ENCODE measurements around the gene SCN10A. TPM values are rescaled to one million over a fixed set of nuclear protein-coding genes. Genes with fewer than 3 reads are reported as not detected.
A peak's percentile ranks its signal among the peaks of the same experiment; 100 is the strongest.

SCN10A gene
- total RNA-seq (2014; rRNA removed; shearing (Covaris generic)) (not detected in 2 replicates), polyA plus RNA-seq (2016; fragmentation: Nextera tagmentation; extraction: Ambion mirVana) (not detected in 2 replicates)

DNA sequence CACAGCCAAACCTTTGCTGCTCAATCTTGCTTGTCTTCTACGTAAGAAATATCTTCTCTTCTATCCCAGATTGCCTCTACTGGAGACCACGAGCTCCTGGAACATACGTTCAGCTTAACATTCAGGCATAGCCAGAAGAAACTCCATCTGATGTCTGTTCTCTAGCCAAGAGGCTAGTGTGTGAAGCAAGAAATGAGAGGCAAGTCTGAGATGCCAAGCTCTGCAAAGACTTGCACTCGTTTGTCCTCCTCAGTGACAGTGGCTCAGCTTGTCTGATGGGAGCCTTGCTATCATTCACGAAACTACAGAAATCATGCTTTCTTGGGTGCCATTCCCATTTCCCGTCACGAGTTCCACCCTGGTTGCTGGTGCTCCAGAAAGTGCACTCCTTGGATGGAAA lies at the start of gene SCN10A:
TSS of gene SCN10A (minus strand) at position 192 of the 400 bp plus-strand sequence. CDS start 22,207 bp downstream, outside the sequence.
- Histone ChIP-seq H3K79me2 (ENCODE audit: insufficient read depth) (no peaks in the 10 kb centered on the region), H3K36me3 (ENCODE audit: low read depth) (no peaks in the 10 kb centered on the region), H3K27ac (no peak within 1 kb of the TSS), H3K9me3 (ENCODE audit: low read depth) (no peaks in the 10 kb centered on the region), H3K4me3 (no peak within 1 kb of the TSS), H4K20me1 (ENCODE audit: insufficient read depth) (no peaks in the 10 kb centered on the region), H3K4me1 (ENCODE audit: insufficient read depth) (no peaks in the 10 kb centered on the region), H3K27me3 (replicated peaks; ENCODE audit: insufficient read depth) (no peaks in the 10 kb centered on the region; the same call in 1 of the 2 replicates), H3K4me2 (ENCODE audit: unreplicated experiment) (no peak within 1 kb of the TSS), H3K9me2 (ENCODE audit: insufficient read depth) (no peaks in the 10 kb centered on the region), H2AFZ (no peak within 1 kb of the TSS), H3K9ac (no peak within 1 kb of the TSS), H3F3A (ENCODE audit: insufficient read depth) (no peaks in the 10 kb centered on the region)
- WGBS, 2 experiments (ENCODE audit: low coverage in 1 of 2, low lambda C conversion rate in 2 of 2, missing lambda C conversion rate in 2 of 2), result 33 to 35% methylated on average over 7 of the region's 7 CpGs
- no peak for TF ChIP-seq EZH2phosphoT487 (IDR thresholded peaks at IDR 0.05; ENCODE audit: insufficient read depth, low read depth)
- TF ChIP-seq EZH2 (IDR thresholded peaks at IDR 0.05; ENCODE audit: insufficient read depth, poor library complexity, severe bottlenecking), result no peak
- in situ Hi-C loops (cut with MboI), result no loop called here
- DNase-seq, result no peak

DNA sequence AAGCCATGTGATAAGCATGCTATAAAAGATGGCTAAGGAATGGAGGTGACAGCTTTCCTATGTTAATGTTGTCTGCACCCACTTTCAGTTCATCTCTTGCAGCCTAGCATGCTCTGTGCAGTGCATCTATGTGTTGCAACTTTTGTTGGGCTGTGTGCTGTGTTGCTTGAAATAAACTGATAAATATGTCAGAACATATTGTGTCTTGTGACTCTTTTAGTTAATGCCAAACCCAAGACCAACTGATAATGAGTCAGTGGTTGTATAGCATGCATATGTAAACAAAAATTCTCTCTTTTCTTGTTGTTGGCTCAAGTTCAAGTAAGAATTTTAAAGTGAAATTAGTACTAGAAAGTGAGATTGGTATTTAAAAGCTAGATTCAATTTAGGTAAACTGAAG lies 37.0 kb upstream of the SCN10A start:
- no peaks in the 10 kb centered on the region for H3K4me1 ChIP-seq (ENCODE audit: insufficient read depth)
- in situ Hi-C loops (cut with MboI), result no loop called here

DNA sequence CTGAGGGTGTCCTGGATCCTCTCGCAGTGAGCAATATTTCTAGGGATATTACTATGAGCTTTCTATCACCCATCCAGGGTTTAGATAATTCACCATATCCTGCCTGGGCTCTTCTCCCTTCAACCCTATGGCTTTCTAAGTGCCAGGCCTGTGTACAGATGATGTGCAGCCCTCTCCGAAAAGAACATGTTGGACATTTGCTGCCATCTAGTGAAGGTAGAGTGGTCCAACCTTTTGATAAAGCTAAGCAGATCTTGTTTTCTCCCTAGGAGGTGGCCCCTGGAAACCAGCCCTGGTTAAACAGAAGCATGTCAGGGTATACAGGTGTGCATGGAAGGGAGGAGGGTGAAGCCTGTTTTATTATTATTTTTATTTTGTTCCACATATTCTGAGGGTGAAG lies 27.9 kb upstream of the SCN10A start:
- Histone ChIP-seq H3K9me3 (ENCODE audit: low read depth) (no peaks in the 10 kb centered on the region), H3K9ac (no peak overlapping the region), H3K27ac (no peak overlapping the region), H3F3A (ENCODE audit: insufficient read depth) (no peaks in the 10 kb centered on the region), H3K4me2 (ENCODE audit: unreplicated experiment) (no peak overlapping the region), H3K4me1 (ENCODE audit: insufficient read depth) (no peaks in the 10 kb centered on the region), H3K9me2 (ENCODE audit: insufficient read depth) (no peaks in the 10 kb centered on the region), H3K79me2 (ENCODE audit: insufficient read depth) (no peaks in the 10 kb centered on the region), H3K27me3 (replicated peaks; ENCODE audit: insufficient read depth) (peaks cover 16% of the 10 kb centered on the region), H2AFZ (no peak overlapping the region), H4K20me1 (ENCODE audit: insufficient read depth) (no peaks in the 10 kb centered on the region), H3K36me3 (ENCODE audit: low read depth) (no peaks in the 10 kb centered on the region), H3K4me3 (no peak overlapping the region)
- DNase-seq, result peak; percentile 68
- in situ Hi-C loops (cut with MboI), result loop anchor here (10.0 kb wide), 1 partner anchor 319 kb away; no protein-coding TSS in a partner anchor
- TF ChIP-seq EZH2phosphoT487 (IDR thresholded peaks at IDR 0.05; ENCODE audit: insufficient read depth, low read depth) (no peak), EZH2 (IDR thresholded peaks at IDR 0.05; ENCODE audit: insufficient read depth, poor library complexity, severe bottlenecking) (no peak)
- 16 to 18% methylated on average over 2 of the region's 2 CpGs for WGBS, 2 experiments (ENCODE audit: low coverage in 1 of 2, low lambda C conversion rate in 2 of 2, missing lambda C conversion rate in 2 of 2)

More for the DNA sequence above, 37.0 kb upstream of the SCN10A start:
- Histone ChIP-seq H3K9me3 (ENCODE audit: low read depth) (no peaks in the 10 kb centered on the region), H3F3A (ENCODE audit: insufficient read depth) (no peaks in the 10 kb centered on the region), H3K27me3 (replicated peaks; ENCODE audit: insufficient read depth) (peaks cover 34% of the 10 kb centered on the region), H3K4me2 (ENCODE audit: unreplicated experiment) (no peak overlapping the region), H3K9me2 (ENCODE audit: insufficient read depth) (no peaks in the 10 kb centered on the region), H2AFZ (no peak overlapping the region), H3K79me2 (ENCODE audit: insufficient read depth) (no peaks in the 10 kb centered on the region), H3K9ac (no peak overlapping the region), H4K20me1 (ENCODE audit: insufficient read depth) (no peaks in the 10 kb centered on the region), H3K27ac (no peak overlapping the region), H3K4me3 (no peak overlapping the region), H3K36me3 (ENCODE audit: low read depth) (no peaks in the 10 kb centered on the region)
- no peak for TF ChIP-seq EZH2phosphoT487 (IDR thresholded peaks at IDR 0.05; ENCODE audit: insufficient read depth, low read depth)
- TF ChIP-seq EZH2 (IDR thresholded peaks at IDR 0.05; ENCODE audit: insufficient read depth, poor library complexity, severe bottlenecking), result no peak
- DNase-seq, result no peak

- Histone ChIP-seq H3K27me3 (replicated peaks; ENCODE audit: insufficient read depth) (peaks cover 16% of the 10 kb centered on the region), H3K79me2 (ENCODE audit: insufficient read depth) (no peaks in the 10 kb centered on the region), H4K20me1 (ENCODE audit: insufficient read depth) (no peaks in the 10 kb centered on the region), H3K4me2 (ENCODE audit: unreplicated experiment) (no peak overlapping the region), H2AFZ (no peak overlapping the region), H3K9me3 (ENCODE audit: low read depth) (no peaks in the 10 kb centered on the region), H3K4me3 (no peak overlapping the region), H3K9me2 (ENCODE audit: insufficient read depth) (no peaks in the 10 kb centered on the region), H3K27ac (no peak overlapping the region), H3K36me3 (ENCODE audit: low read depth) (no peaks in the 10 kb centered on the region), H3F3A (ENCODE audit: insufficient read depth) (no peaks in the 10 kb centered on the region), H3K9ac (no peak overlapping the region), H3K4me1 (ENCODE audit: insufficient read depth) (no peaks in the 10 kb centered on the region)
- DNase-seq, result no peak
- in situ Hi-C loops (cut with MboI), result loop anchor here (10.0 kb wide), 1 partner anchor 318 kb away; no protein-coding TSS in a partner anchor
- TF ChIP-seq EZH2 (IDR thresholded peaks at IDR 0.05; ENCODE audit: insufficient read depth, poor library complexity, severe bottlenecking) (no peak), EZH2phosphoT487 (IDR thresholded peaks at IDR 0.05; ENCODE audit: insufficient read depth, low read depth) (no peak)
- 32 to 40% methylated on average over 4 of the region's 4 CpGs for WGBS, 2 experiments (ENCODE audit: low coverage in 1 of 2, low lambda C conversion rate in 2 of 2, missing lambda C conversion rate in 2 of 2)
These were observed 26.4 kb upstream of the SCN10A start for GRCh38 chr3:38842266-38842965.
